ENCODE measurements around the gene IL1RAPL2.
"Not testable (repeated sequence)": the region's sequence is repeated elsewhere in the genome, so short reads cannot be mapped to it uniquely, and the experiment has no call there.

The IL1RAPL2 gene

GRCh38 chrX:105715746-105716145 lies 1149.7 kb downstream of the IL1RAPL2 start:
- DNase-seq: no peak

- DNase-seq: no peak
Observed at GRCh38 chrX:105723966-105724735, 1158.2 kb downstream of the IL1RAPL2 start.

GRCh38 chrX:105725228-105725627 lies 1159.2 kb downstream of the IL1RAPL2 start:
- no peak for DNase-seq

- no peak for DNase-seq
Observed at GRCh38 chrX:105738162-105738561, 1172.2 kb downstream of the IL1RAPL2 start.

- DNase-seq: no peak
Observed at GRCh38 chrX:105744291-105744690, 1178.3 kb downstream of the IL1RAPL2 start.

- no peak for DNase-seq
Observed at GRCh38 chrX:105744946-105745345, 1178.9 kb downstream of the IL1RAPL2 start.

GRCh38 chrX:105745863-105746262 lies 1179.9 kb downstream of the IL1RAPL2 start:
- DNase-seq: no peak

- DNase-seq: no peak
Observed at GRCh38 chrX:105752338-105752956, 1186.4 kb downstream of the IL1RAPL2 start.

- DNase-seq: no peak
Observed at GRCh38 chrX:105753411-105753810, 1187.4 kb downstream of the IL1RAPL2 start.

- DNase-seq: no peak
Observed at GRCh38 chrX:105754286-105754964, 1188.4 kb downstream of the IL1RAPL2 start.

GRCh38 chrX:105755109-105755508 lies 1189.1 kb downstream of the IL1RAPL2 start:
- no peak for DNase-seq

- no peak for DNase-seq
Observed at GRCh38 chrX:105758754-105759153, 1192.8 kb downstream of the IL1RAPL2 start.

GRCh38 chrX:105759598-105759997 lies 1193.6 kb downstream of the IL1RAPL2 start:
- no peak for DNase-seq

- DNase-seq: no peak
Observed at GRCh38 chrX:105765691-105766090, 1199.7 kb downstream of the IL1RAPL2 start.

GRCh38 chrX:105773801-105774200 lies 1207.8 kb downstream of the IL1RAPL2 start:
- no peak for DNase-seq

GRCh38 chrX:105775679-105776078 lies 1209.7 kb downstream of the IL1RAPL2 start:
- no peak for DNase-seq

GRCh38 chrX:105781804-105782203 lies 1215.8 kb downstream of the IL1RAPL2 start:
- no peak for DNase-seq

- not testable (repeated sequence) for DNase-seq
Observed at GRCh38 chrX:105796877-105797276, 1230.9 kb downstream of the IL1RAPL2 start.

- no peak for DNase-seq
Observed at GRCh38 chrX:105803891-105804290, 1237.9 kb downstream of the IL1RAPL2 start.

GRCh38 chrX:105805655-105806054 lies 1239.7 kb downstream of the IL1RAPL2 start:
- DNase-seq: not testable (repeated sequence)

- no peak for DNase-seq
Observed at GRCh38 chrX:105816517-105816916, 1250.5 kb downstream of the IL1RAPL2 start.

All from fibroblast of skin of back (primary cell).